Ureter (tissue), 1 donor: ENCODE results near the gene MYLIP. TPM values are rescaled to one million over a fixed set of nuclear protein-coding genes. Genes with fewer than 3 reads are reported as not detected.

Source experiments
- DNase-seq: peaks from one replicate; pipeline ENCODE4 v3.0.0-alpha.2; 2020; ENCODE audit warnings: low spot score
- total RNA-seq: library from RNA; stranded (reverse); gene quantifications from one replicate; pipeline ENCODE4 v1.2.4, GENCODE V29; 2023
- donor health status: DM: yes; HTN: yes; CAD: no.

MYLIP gene
- total RNA-seq, 1 donor from 2014 or later = 53.1 TPM

GRCh38 chr6:16106991-16107787, 21.7 kb upstream of the MYLIP start:
- no peak for DNase-seq

DNA sequence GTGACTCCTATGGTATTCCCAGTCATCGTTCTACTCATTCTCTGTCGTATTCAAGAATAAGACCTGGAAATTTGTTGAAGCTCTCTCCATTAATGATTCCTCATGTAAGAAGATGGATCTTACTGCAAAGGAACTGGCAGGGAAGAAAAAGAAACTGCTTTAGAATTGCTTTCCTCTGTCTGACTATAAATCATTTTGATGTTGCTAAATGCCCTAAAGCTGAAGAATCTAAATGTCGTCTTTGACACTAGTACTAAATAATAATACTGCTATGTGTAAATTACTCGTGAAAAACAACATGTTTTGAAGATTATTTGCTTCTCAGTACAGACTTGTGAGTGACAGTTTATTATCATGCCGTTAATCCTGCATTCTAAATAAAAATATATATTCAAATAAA, 20.5 kb upstream of the MYLIP start:
- DNase-seq = no peak

DNA sequence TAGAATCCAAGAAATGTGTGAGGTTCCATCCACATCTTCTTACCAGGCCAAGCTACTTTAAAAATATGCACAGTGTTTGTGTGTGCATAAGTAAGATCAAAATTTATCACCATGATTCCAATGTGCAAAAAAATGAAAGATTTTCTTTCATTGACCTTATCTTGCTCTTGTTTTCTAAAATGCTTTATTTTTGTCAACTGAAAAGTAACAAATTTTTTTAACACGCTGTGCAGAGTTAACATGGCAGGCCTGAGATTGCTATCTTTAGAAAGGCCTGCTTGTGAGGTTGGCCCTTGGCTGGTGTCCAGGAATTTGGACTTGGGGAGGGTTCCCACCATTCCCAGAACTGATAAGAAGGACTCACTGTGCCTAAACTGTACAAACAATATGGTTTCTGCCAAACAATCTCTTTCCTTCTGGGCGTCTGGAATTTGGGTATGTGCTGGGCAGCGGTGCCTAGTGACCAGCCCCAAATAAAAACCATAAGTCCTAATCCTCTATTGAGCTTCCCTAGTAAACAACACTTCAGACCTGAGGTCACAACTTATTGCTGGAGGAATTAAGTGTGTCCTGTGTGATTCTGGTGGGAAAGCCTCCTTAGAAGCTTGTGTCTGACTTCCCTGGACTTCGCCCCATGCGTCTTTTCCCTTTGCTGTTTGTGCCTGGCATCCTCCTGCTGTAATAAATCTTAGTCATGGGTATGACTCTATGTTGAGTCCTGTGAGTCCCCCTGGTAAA, 19.8 kb upstream of the MYLIP start:
- DNase-seq = no peak

DNA sequence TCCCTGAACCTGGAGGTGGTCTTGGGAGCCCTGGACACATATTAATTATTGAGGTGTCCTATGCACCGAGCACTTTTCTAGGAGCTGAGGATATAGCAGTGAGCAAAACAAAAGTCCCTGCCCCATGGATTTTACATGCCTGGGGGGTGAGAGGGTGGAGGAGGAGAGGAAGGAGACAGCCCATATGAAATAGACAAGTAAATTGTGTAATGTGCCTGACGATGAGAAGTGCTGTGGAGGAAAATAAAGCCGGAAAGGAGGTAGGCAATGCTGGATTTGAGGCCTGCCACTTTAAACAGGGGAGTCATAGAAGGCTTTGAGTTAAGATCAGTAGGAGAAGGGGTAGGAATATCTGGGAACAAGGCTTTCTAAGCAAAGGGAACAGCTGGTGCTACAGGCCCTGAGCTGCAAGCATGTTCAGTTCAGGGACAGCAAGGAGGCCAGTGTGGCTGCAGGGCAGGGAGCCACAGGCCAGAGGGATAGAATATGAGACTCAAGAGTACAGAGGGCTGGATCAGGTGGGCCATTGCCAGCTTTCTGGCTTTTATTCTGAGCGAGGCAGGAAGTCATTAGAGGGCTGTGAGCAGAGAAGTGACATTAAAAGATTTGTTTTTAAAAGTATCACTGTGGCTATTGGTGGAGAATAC, 19.1 kb upstream of the MYLIP start:
- DNase-seq = no peak

DNA sequence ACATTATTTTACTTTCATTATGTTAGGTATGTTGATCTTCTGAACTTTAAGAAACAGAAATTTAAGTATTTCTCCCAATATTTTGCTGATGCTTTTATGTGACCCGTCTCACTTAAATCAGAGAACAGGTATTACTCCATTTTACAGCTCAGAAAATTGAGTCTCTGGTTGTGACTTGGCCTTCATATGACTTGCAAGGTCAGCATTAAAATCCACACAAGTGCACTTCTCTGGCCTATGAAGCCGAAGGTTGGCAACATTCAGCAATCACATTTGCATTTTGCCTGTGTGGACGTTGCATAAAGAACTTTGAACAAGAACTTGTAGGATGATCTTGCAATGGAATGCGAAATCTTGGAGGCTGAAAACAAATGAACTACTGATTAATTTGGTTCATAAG, 10.1 kb upstream of the MYLIP start:
- DNase-seq = no peak

- no peak for DNase-seq
Measured at GRCh38 chr6:16121339-16121738, 7.5 kb upstream of the MYLIP start.

DNA sequence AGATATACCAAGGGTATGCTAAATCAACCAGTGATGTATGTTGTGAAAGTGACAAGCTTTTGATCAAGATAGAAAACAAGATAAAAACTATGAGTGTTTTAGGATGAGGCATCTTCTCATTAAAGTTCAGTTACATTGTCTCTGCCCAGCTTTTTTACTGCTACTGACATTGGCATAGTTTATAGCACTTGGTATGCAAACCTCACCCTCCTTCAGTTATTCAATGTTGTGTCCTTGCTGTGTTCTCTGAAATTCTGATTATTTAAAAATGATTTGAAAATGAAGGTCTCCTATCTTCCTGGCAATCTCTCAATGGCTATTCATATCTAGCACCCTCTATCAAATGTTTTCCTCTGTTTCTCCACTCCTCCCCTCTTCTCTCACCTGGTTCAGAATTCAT, 6.7 kb upstream of the MYLIP start:
- DNase-seq = no peak

GRCh38 chr6:16124198-16125180, 4.4 kb upstream of the MYLIP start:
- no peak for DNase-seq

- DNase-seq = no peak
Measured at GRCh38 chr6:16126056-16126455, 2.8 kb upstream of the MYLIP start.

DNA sequence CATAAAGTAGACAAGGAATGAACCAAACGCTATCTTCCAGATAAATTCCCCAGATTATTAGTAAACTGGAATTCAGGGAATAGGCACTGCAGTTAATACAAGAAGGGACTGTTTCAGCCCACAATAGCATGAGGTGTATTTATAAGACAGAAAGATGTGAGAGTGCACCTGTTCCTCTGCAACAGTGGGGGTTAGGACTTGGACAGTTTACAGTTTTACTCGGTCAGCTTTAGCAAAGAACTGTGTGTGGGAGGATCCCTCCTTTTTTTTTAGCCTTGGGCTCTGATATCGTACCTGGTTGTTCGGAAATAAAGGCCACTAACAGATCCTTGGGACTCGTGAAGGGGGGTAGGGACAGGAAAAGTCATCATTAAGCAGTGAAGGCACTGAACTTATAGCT, 2.0 kb upstream of the MYLIP start:
- no peak for DNase-seq

GRCh38 chr6:16127471-16127870, 1.4 kb upstream of the MYLIP start:
- no peak for DNase-seq

- no peak for DNase-seq
Measured at GRCh38 chr6:16129623-16130401, 926 bp downstream of the MYLIP start.

DNA sequence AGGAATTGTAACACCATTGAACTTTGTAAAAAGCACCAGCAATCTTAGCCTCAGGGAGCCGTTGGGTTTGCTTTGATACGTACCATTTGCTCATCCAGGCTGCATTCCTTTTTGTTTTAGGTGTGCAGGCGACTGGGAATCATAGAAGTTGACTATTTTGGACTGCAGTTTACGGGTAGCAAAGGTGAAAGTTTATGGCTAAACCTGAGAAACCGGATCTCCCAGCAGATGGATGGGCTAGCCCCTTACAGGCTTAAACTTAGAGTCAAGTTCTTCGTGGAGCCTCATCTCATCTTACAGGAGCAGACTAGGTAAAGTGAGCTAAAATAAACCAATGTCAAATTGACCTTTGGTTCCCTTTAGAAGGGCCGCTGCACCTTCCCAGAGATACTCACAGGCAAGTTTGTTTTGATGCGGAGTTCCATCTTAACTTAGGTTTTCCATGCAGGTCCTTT, 1.6 kb downstream of the MYLIP start:
- DNase-seq = peak; percentile 53

- no peak for DNase-seq
Measured at GRCh38 chr6:16130932-16131387, 2.1 kb downstream of the MYLIP start.

GRCh38 chr6:16132909-16133308, 4.0 kb downstream of the MYLIP start:
- DNase-seq = no peak

GRCh38 chr6:16134430-16134829, 5.5 kb downstream of the MYLIP start:
- DNase-seq = no peak

DNA sequence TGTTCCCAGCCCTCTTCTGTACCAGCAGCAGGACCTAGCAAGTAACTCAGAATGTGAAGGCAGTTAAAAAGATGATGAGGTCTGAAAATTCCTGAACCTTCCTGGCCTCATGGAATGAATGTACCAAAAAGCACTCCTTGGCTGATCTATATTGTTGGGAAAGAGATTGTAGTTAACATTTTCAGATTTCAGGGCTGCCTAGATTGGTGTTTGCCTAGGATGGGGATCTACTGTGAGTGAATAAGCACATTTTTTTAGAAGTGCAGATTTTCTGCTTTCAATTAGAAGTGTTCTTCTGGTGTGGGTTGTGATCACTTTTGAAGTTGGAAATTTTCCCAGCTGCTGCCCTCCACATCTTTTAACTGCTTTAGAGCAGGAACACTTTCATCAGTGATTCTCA, 6.2 kb downstream of the MYLIP start:
- no peak for DNase-seq

GRCh38 chr6:16136091-16136490, 7.2 kb downstream of the MYLIP start:
- DNase-seq = no peak

DNA sequence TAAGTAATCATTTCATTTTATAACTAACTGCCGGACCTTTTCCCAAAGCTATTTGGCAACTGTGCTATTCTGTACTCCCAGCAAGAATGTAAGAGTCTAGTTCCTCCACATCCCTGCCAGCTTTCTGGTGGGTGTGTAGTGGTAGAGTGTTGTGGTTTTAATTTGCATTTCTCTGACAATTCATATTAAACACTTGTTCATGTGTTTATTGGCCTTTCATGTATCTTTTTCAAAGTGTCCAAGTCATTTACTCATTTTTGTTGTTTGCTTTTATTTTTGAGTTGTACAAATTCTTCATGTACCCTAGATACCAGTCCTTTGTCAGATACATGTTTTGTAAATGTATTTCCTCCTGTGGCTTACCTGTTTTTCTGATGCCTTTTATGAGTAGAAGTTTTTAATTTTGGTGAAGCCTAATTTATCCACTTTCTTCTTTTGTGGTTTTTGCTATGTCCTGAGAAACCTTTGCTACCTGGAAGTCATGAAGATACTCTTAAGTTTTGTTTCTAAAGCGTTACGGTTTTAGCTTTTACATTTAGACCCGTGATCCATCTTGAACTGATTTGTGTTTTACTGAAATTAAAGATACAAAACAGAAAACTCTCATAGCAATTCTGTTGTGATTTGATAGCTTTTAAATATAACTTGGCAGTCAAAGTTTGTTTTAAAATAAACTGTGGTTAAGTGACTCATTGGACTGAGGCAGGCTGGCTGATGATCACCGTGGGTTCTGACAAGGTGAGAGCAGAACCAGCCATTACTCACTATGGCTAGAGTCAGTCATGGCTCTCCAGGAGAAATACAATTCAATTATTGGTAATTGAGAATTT, 8.0 kb downstream of the MYLIP start:
- no peak for DNase-seq

DNA sequence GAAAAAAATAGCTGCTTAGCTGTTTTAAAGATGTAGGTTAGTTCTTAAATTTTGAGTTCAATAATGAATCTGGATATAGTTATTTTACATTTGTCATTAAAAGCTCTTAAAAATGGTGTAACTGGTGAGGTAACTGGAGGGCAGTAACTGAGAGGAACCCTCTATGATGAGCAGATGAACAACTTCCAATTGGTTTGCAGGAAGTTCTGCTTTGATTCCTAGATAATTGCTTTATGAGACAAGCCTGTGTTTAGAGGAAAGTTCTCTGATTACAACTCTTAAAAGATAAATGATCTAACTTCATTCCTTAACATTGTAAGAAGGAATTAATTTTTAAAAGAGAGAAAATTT, 8.5 kb downstream of the MYLIP start:
- no peak for DNase-seq
